Measurements from ENCODE around the gene VOPP1. TPM values are rescaled to one million over a fixed set of nuclear protein-coding genes. Genes with fewer than 3 reads are reported as not detected.

Gene VOPP1
- total and polyA plus RNA-seq, 2 of the 13 experiments (the other 11 are each of a cell fraction or from before 2014, with no cell fraction given): 21.8 to 55.3 TPM

DNA sequence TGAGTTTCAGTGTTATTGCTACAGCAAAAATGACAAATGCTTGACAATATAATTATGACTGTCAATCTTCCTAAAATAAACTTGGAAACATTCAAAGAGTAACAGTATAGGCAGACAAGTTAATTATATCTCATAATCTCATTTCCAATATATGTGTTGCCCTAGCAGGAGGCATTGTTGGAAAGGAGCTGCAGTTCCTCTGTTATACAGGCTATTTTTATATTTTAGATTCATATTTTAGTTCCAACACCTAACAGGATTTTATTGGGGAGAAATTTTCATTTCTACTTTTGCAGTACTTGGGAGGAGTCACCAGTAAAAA, 19.3 kb downstream of the VOPP1 start (continued):
- TF ChIP-seq, protein P1, sequence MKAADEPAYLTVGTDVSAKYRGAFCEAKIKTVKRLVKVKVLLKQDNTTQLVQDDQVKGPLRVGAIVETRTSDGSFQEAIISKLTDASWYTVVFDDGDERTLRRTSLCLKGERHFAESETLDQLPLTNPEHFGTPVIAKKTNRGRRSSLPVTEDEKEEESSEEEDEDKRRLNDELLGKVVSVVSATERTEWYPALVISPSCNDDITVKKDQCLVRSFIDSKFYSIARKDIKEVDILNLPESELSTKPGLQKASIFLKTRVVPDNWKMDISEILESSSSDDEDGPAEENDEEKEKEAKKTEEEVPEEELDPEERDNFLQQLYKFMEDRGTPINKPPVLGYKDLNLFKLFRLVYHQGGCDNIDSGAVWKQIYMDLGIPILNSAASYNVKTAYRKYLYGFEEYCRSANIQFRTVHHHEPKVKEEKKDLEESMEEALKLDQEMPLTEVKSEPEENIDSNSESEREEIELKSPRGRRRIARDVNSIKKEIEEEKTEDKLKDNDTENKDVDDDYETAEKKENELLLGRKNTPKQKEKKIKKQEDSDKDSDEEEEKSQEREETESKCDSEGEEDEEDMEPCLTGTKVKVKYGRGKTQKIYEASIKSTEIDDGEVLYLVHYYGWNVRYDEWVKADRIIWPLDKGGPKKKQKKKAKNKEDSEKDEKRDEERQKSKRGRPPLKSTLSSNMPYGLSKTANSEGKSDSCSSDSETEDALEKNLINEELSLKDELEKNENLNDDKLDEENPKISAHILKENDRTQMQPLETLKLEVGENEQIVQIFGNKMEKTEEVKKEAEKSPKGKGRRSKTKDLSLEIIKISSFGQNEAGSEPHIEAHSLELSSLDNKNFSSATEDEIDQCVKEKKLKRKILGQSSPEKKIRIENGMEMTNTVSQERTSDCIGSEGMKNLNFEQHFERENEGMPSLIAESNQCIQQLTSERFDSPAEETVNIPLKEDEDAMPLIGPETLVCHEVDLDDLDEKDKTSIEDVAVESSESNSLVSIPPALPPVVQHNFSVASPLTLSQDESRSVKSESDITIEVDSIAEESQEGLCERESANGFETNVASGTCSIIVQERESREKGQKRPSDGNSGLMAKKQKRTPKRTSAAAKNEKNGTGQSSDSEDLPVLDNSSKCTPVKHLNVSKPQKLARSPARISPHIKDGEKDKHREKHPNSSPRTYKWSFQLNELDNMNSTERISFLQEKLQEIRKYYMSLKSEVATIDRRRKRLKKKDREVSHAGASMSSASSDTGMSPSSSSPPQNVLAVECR (CRISPR knock-in tag; IDR thresholded peaks at IDR 0.05; ENCODE audit: borderline replicate concordance): no peak
- TF ChIP-seq ZKSCAN1 (IDR thresholded peaks at IDR 0.05; ENCODE audit: low read length): no peak

DNA sequence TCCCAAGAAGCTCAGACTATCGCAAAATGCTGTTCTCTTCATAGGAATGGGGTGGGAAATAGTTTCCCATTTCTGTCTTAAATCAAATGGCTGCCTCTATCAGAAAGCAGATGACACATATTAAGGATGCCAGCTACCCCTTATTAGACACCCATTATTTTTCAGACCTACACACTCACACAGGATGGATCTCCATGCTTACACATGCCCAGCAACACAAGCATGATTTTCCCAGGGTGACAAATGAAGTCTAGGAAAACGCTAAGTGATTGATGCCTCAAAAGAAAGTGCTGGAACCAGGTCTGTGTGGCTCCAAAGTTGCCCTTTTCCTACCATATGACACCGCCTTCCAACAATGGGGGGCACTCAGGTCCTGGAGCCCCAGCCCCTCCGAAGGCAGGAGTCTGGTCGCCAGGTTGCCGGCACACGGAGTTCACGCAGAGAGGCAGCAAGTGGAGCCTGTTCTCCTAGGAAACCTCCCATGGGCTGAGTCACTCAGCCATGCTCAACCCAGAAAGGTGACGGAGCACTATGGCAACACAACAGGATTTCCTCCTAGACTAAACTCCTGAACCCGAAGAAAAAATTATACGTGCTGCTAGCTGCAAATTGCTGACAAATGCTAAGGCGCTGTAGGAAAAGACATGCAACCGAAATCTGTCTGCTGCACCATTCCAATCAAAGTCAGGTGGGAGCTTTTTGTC, 19.8 kb downstream of the VOPP1 start:
- H2AFZ ChIP-seq (ENCODE audit: low read length): no peak overlapping the region
- H3K4me3 ChIP-seq (replicated peaks in 1 of 3; ENCODE audit: insufficient read depth in 1 of 3, low read depth in 2 of 3, low read length in 3 of 3): no peak overlapping the region
- TF ChIP-seq ZNF207 (IDR thresholded peaks at IDR 0.05; ENCODE audit: borderline replicate concordance): no peak
- no peak for TF ChIP-seq ZNF136 (CRISPR knock-in tag; IDR thresholded peaks at IDR 0.05; ENCODE audit: low read depth)
- TF ChIP-seq TEAD2 (CRISPR knock-in tag; IDR thresholded peaks at IDR 0.05): no peak
- in situ Hi-C loops (cut with HindIII; ENCODE audit: extremely low pct_ligation_motif_present, low pct_unique_long_range_greater_than_20kb): no loop called here
- BruUV-seq (replicated peaks): no TSS peak
- DNase-seq (ENCODE audit: low spot score): no peak
- no peaks in the 10 kb centered on the region; a peak in 1 of 5 replicates for H3K36me3 ChIP-seq (replicated peaks in 1 of 2; ENCODE audit: control insufficient read depth in 1 of 2, insufficient read depth in 2 of 2, low read length in 2 of 2)
- peaks cover 81% of the 10 kb centered on the region for H3K79me2 ChIP-seq (ENCODE audit: insufficient read depth, low read length)
- no peaks in the 10 kb centered on the region for H3K9me3 ChIP-seq (ENCODE audit: low read length)
- no peaks in the 10 kb centered on the region for H3K27me3 ChIP-seq (ENCODE audit: control insufficient read depth in 1 of 2, insufficient read depth in 2 of 2, low read length in 2 of 2)
- 97% methylated on average over 13 of the region's 13 CpGs for WGBS (ENCODE audit: low lambda C conversion rate)
- ChIA-PET POLR2A (no interaction called here), CTCF (ENCODE audit: low intra/inter-chr PET ratio, low total read pairs) (no interaction called here)
- H3K9ac ChIP-seq (ENCODE audit: insufficient read depth, low read depth, low read length): no peak overlapping the region
- peaks cover 40% of the 10 kb centered on the region for H3K4me1 ChIP-seq (ENCODE audit: insufficient read depth, low read length)
- H4K20me1 ChIP-seq (ENCODE audit: insufficient read depth, low read length): no peaks in the 10 kb centered on the region; the same call in 1 of the 2 replicates
- intact Hi-C loops (cut with micrococcal nuclease; ENCODE audit: unreplicated experiment): no loop called here
- no peak overlapping the region for H3K27ac ChIP-seq (ENCODE audit: extremely low read length, insufficient read depth, low read length)
- no peak for ATAC-seq
- no peak overlapping the region for H3K4me2 ChIP-seq (ENCODE audit: low read depth, low read length)
- no peak for FAIRE-seq

All from HepG2 (cell line).